OCI-LY7 (cell line): Measurements from ENCODE around the gene CDK15.

Source experiments
- CTCF ChIP-seq: fragments of 200-600 bp; sonication (generic); conservative IDR thresholded peaks from 2 replicates; pipeline ENCODE4 v1.5.1; 2014; ENCODE audit warnings: mild to moderate bottlenecking, antibody characterized with exemption, low read length, moderate library complexity, mixed read lengths
- EZH2phosphoT487 ChIP-seq: fragments of 200-600 bp; sonication (generic); IDR thresholded peaks from 2 replicates; pipeline ENCODE4 v1.6.1; 2018; ENCODE audit warnings: low read depth, borderline replicate concordance, mild to moderate bottlenecking, mixed run types, antibody characterized with exemption, low read length, moderate library complexity, mixed read lengths

- TF ChIP-seq CTCF: no peak
- no peak for TF ChIP-seq EZH2phosphoT487
Measured at GRCh38 chr2:201835066-201835465, 28.7 kb downstream of the CDK15 start.
